HuH-7.5 (cell line): ENCODE measurements around the gene RTL1.

Experiments used
- DNase-seq: peaks from one replicate; pipeline ENCODE4 v3.0.0; 2011; ENCODE audit warnings: low spot score

Gene RTL1

GRCh38 chr14:100881211-100882025 lies 22.1 kb downstream of the RTL1 start:
- DNase-seq: no peak

DNA sequence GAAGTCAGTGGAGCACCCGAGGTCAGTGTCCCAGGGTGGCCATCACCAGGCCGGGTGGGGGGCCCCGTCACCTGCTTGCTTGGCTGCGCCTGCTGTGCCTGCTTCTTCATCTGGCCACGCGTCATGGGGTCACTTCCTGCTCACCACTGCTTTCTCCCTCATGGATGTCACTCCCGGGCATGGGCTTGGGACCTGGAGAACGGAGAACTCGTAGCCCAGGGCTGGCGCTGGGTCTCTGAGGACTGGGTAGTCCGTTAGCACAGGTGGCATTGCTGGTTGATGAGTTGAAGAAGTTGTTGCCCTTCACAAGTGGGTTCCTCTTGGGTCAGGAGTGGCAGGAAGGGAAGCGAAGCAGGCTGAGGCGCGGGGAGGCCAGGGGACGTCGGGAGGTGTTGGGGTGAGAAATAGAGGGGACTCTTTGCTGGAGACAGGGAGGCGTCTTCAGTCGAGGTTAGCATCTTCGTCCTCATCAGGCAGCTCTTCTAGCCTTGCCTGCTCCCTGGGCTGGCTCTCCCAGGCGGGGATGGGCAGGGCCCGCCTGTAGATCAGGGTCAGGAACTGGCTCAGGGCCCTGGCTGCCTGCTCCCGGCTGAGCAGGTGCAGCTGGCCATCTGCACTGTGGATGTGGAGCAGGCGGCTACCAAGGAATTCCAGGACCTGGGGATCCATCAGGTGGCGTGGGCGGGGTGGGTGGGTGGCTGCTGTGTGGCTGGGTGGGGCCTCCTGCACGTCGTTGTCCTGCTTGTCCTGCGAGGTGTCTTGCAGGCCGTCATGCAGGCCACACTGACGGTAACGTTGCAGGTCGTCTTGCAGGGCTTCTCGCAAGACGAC lies 23.0 kb downstream of the RTL1 start:
- DNase-seq: no peak

GRCh38 chr14:100879782-100880181 lies 23.7 kb downstream of the RTL1 start:
- DNase-seq: no peak

DNA sequence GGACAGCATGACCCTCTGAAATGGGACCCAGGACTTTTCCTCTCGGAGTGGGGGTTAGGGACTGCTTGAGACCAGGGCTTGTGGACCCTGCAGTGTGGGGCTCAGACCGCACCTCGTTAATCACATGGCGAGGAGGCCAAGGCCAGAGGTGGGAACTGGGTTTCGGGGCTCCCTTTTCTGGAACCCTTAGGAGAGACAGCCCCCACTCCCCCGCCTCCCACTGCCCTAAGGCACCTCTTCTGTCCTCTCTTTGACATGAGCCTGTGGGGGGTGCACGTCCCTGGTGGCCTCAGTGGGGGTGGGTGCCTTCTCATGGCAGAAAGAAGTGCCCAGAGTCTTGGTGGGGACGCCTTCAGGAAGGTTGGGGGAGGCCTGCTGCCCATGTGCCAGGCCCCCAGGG lies 24.3 kb downstream of the RTL1 start:
- DNase-seq: no peak

GRCh38 chr14:100878271-100879146 lies 25.0 kb downstream of the RTL1 start:
- no peak for DNase-seq

- no peak for DNase-seq
Observed at GRCh38 chr14:100875861-100876590, 27.5 kb downstream of the RTL1 start.

GRCh38 chr14:100875126-100875525 lies 28.4 kb downstream of the RTL1 start:
- no peak for DNase-seq

DNA sequence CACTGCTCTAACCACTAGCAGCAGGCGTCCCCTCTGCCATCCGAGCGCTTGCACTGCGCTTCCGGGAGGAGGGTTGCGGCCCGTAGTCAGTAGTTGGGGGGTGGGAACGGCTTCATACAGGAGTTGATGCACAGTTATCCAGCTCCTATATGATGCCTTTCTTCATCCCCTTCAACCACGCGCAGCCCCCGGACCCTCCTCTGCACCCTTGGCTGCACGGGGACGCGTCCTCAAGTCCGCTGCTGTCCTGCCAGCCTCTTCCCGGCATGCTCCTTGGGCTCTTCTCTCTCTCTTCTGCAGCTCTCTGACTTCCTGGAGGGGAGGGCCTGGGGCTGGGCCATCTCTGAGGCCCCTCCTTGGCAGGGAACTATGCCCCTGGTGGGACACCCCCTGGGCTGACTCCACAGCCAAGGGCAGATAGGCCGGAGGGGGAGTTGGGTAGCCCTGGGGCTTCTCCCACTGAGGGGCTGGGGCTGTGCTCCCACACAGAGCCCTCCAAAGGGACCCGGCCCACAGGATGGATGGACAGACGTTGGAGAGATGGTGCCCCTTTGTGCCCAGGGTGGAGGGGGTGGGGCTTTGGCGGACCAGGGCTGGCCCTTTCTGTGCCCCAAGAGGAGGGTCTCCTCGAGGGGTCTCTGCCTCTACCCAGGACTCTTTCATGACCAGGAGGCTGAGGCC lies 29.0 kb downstream of the RTL1 start:
- no peak for DNase-seq

- DNase-seq: no peak
Observed at GRCh38 chr14:100874051-100874410, 29.5 kb downstream of the RTL1 start.

- DNase-seq: no peak
Observed at GRCh38 chr14:100873096-100873482, 30.4 kb downstream of the RTL1 start.

GRCh38 chr14:100872259-100873095 lies 31.0 kb downstream of the RTL1 start:
- no peak for DNase-seq

- DNase-seq: no peak
Observed at GRCh38 chr14:100871234-100872186, 32.0 kb downstream of the RTL1 start.

GRCh38 chr14:100868621-100869370 lies 34.7 kb downstream of the RTL1 start:
- no peak for DNase-seq

- no peak for DNase-seq
Observed at GRCh38 chr14:100867631-100868315, 35.7 kb downstream of the RTL1 start.

DNA sequence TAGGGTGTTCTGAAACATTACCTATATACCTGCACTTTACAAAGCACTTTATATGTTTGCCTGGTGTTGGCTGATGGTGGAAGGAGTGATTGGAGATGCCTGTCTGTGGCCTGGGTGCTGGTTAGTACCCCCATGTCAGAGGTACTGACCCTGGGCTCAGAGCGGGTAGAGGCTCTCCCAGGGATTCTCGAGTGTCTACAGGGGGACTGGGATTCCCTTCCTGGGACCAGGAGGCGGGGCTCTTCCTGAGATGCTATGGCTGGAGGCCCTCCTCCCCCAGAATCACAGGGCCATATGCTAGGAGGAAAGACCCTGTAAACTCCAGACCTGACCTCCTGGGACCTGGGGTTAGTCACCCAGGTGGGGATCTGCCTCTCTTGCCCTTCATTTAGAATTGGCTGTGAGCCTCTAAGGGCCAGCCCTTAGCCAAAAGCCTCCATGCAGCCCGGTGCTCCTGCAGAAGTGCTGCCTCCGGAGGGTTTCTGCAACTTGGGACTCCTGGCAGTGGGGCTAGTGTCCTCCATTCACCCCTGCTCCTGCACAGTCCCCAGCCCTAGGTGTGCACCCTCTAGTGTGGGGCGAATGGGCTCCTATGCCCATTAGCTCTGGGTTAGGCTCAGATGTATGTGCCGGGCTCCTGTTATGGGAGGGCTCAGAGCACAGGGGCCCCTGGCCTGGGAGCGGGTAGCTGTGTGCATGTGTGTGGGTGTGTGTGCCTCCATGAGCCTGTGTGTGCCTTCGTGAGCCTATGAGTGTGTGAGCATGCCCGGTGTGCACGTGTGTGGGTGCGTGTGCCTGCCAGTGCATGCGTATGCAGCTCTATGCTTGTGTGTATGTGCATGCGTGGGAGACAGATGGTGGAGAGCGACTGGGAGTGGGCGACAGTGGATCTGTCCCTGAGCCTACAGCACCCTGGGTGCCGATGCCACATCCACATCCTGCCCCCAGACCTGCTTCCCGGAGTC lies 36.6 kb downstream of the RTL1 start:
- no peak for DNase-seq
